HepG2 (cell line): ENCODE measurements around the gene TCF12. TPM values are rescaled to one million over a fixed set of nuclear protein-coding genes. Genes with fewer than 3 reads are reported as not detected.

Experiments used
- FOXJ3 ChIP-seq: sonication (generic); formaldehyde crosslinking; IDR thresholded peaks from 2 replicates; pipeline ENCODE4 v1.4.0; 2020; ENCODE audit warnings: missing genetic modification reagents, mild to moderate bottlenecking, borderline replicate concordance
- HOXA3 ChIP-seq: sonication (generic); formaldehyde crosslinking; IDR thresholded peaks from 2 replicates; pipeline ENCODE4 v1.5.0; 2020; ENCODE audit warnings: missing genetic modification reagents
- NCOA1 ChIP-seq: sonication (generic); formaldehyde crosslinking; IDR thresholded peaks from 2 replicates; pipeline ENCODE4 v1.9.0; 2021; ENCODE audit warnings: missing genetic modification reagents
- NFIC ChIP-seq: IDR thresholded peaks from 2 replicates; pipeline ENCODE4 v1.6.1; 2012; ENCODE audit warnings: mild to moderate bottlenecking, low read length, inconsistent platforms
- NR2F6 ChIP-seq, 2 experiments: IDR thresholded peaks; 2 replicates each; pipeline ENCODE4 v1.6.1; 2016; ENCODE audit warnings: antibody characterized with exemption in 1 of 2, mild to moderate bottlenecking in 1 of 2
- POLR2AphosphoS2 ChIP-seq: IDR thresholded peaks from 2 replicates; pipeline ENCODE4 v1.6.1; 2011; ENCODE audit warnings: low read depth, low read length, improper control_type of control experiment
- RARA ChIP-seq: IDR thresholded peaks from 2 replicates; pipeline ENCODE4 v1.6.1; 2016; ENCODE audit warnings: missing genetic modification reagents, missing compliant biosample characterization
- RORA ChIP-seq: sonication (generic); formaldehyde crosslinking; IDR thresholded peaks from 2 replicates; pipeline ENCODE4 v1.5.0; 2020; ENCODE audit warnings: mild to moderate bottlenecking, missing genetic modification reagents, moderate library complexity
- TMF1 ChIP-seq: sonication (generic); formaldehyde crosslinking; IDR thresholded peaks from 2 replicates; pipeline ENCODE4 v1.8.1; 2022; ENCODE audit warnings: low read depth, missing genetic modification reagents
- TOE1 ChIP-seq: sonication (generic); formaldehyde crosslinking; IDR thresholded peaks from 2 replicates; pipeline ENCODE4 v1.4.0; 2020; ENCODE audit warnings: mild to moderate bottlenecking, missing genetic modification reagents
- YEATS4 ChIP-seq: sonication (generic); formaldehyde crosslinking; IDR thresholded peaks from 2 replicates; pipeline ENCODE4 v1.4.0; 2020; ENCODE audit warnings: missing genetic modification reagents, borderline replicate concordance
- ZBTB3 ChIP-seq: sonication (generic); formaldehyde crosslinking; IDR thresholded peaks from 2 replicates; pipeline ENCODE4 v1.4.0; 2020; ENCODE audit warnings: low read depth, mild to moderate bottlenecking, moderate library complexity, missing genetic modification reagents, borderline replicate concordance
- ZBTB7B ChIP-seq: sonication (generic); formaldehyde crosslinking; IDR thresholded peaks from 2 replicates; pipeline ENCODE4 v1.4.0; 2020; ENCODE audit warnings: missing genetic modification reagents
- ZFP1 ChIP-seq: IDR thresholded peaks from 2 replicates; pipeline ENCODE4 v1.6.1; 2016
- ZNF20 ChIP-seq: sonication (generic); formaldehyde crosslinking; IDR thresholded peaks from 2 replicates; pipeline ENCODE4 v1.4.0; 2020; ENCODE audit warnings: mild to moderate bottlenecking, moderate library complexity, missing genetic modification reagents
- ZNF3 ChIP-seq: IDR thresholded peaks from 2 replicates; pipeline ENCODE4 v1.7.0; 2017; ENCODE audit warnings: inconsistent platforms
- ZNF432 ChIP-seq: sonication (generic); formaldehyde crosslinking; IDR thresholded peaks from 2 replicates; pipeline ENCODE4 v1.5.0; 2020; ENCODE audit warnings: missing genetic modification reagents, mild to moderate bottlenecking, borderline replicate concordance
- polyA plus RNA-seq, 8 experiments: library from polyadenylated mRNA; depleted of rRNA in 3 of 8; stranded (reverse) in 7 of 8; unstranded in 1 of 8; fragments of >200 nt; fragmentation: Illumina TruSeq in 4 of 8; extraction: Trizol in 4 of 8; gene quantifications; 2 replicates each; pipeline versions ENCODE4 v1.2.1 to v1.2.3, GENCODE V29; 2011 to 2016; ENCODE audit warnings: low read depth in 4 of 8, missing spikeins in 1 of 8, mixed read lengths in 1 of 8; ENCODE audit not compliant: insufficient read depth in 1 of 8
- total RNA-seq, 5 experiments: library from RNA; depleted of rRNA; stranded (reverse); fragments of >200 nt; fragmentation: Illumina TruSeq; extraction: Trizol; gene quantifications; 2 replicates each; pipeline ENCODE4 v1.2.3, GENCODE V29; 2016; ENCODE audit warnings: low read depth in 1 of 5
- TF ChIP-seq, protein P1 (sequence below): sonication (generic); formaldehyde crosslinking; IDR thresholded peaks from 2 replicates; pipeline ENCODE4 v1.8.0; 2022; ENCODE audit warnings: mild to moderate bottlenecking, missing genetic modification reagents
- TF ChIP-seq, protein P2 (sequence below): sonication (generic); formaldehyde crosslinking; conservative IDR thresholded peaks from 2 replicates; pipeline ENCODE4 v1.8.0; 2022; ENCODE audit warnings: low read depth, missing genetic modification reagents
- TF ChIP-seq, protein P3 (sequence below): sonication (generic); formaldehyde crosslinking; IDR thresholded peaks from 2 replicates; pipeline ENCODE4 v1.4.0; 2020; ENCODE audit warnings: mild to moderate bottlenecking, missing genetic modification reagents
- TF ChIP-seq, protein P4 (sequence below): sonication (generic); formaldehyde crosslinking; IDR thresholded peaks from 2 replicates; pipeline ENCODE4 v1.4.0; 2020; ENCODE audit warnings: missing genetic modification reagents
- TF ChIP-seq, protein P5 (sequence below): sonication (generic); formaldehyde crosslinking; IDR thresholded peaks from 2 replicates; pipeline ENCODE4 v1.4.0; 2020; ENCODE audit warnings: mild to moderate bottlenecking, missing genetic modification reagents

TCF12 gene
- total and polyA plus RNA-seq, 2 of the 13 experiments (the other 11 are each of a cell fraction or from before 2014, with no cell fraction given), result 48.6 to 51.1 TPM

DNA sequence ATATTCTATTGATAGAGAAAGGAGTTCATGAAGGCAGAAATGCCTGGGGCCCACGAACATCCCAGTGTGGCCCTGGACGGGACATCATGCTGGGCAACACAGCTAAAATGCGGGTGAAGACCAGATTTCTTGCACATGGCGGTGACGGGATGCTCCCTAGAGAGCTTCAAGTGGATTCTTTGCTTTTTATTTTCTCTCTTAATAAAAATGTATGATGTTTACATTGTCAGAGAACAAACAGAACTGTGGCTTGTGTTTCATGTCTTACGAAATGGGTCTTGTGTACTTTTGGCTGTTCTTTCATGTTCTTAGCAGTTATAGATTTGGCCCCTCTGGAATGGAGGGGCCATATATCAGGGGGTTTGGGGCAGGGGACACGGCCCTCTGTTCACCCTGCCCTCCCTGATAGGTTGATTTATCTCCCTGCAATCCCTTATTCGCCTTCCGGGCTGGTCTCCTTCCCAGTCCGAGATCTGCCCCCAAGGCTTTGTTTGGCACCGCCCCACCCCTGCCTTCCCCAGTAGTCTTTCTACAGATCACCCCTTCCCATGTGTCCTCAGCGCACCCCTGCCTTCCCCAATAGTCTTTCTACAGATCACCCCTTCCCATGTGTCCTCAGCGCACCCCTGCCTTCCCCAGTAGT is 389.2 kb downstream of the TCF12 start (continued):
- TF ChIP-seq, protein P1, sequence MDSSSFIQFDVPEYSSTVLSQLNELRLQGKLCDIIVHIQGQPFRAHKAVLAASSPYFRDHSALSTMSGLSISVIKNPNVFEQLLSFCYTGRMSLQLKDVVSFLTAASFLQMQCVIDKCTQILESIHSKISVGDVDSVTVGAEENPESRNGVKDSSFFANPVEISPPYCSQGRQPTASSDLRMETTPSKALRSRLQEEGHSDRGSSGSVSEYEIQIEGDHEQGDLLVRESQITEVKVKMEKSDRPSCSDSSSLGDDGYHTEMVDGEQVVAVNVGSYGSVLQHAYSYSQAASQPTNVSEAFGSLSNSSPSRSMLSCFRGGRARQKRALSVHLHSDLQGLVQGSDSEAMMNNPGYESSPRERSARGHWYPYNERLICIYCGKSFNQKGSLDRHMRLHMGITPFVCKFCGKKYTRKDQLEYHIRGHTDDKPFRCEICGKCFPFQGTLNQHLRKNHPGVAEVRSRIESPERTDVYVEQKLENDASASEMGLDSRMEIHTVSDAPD (CRISPR knock-in tag), result no peak
- TF ChIP-seq ZFP1 (CRISPR knock-in tag) (no peak), ZBTB7B (CRISPR knock-in tag) (0 out of 2 replicates have a peak, but pooled peaks have one; percentile 33), RORA (CRISPR knock-in tag) (no peak), RARA (CRISPR knock-in tag) (peak; percentile 47; the same call in 1 of the 2 replicates), ZNF20 (CRISPR knock-in tag) (no peak), NFIC (no peak), HOXA3 (no peak), ZNF432 (CRISPR knock-in tag) (no peak), YEATS4 (no peak), ZNF3 (CRISPR knock-in tag) (no peak), TOE1 (no peak), NR2F6 (IDR thresholded peaks at IDR 0.05) (peak; percentile 50), NR2F6 (CRISPR knock-in tag; IDR thresholded peaks at IDR 0.05) (peak; percentile 27; the same call in 1 of the 2 replicates), ZBTB3 (CRISPR knock-in tag) (no peak), POLR2AphosphoS2 (no peak), TMF1 (CRISPR knock-in tag) (no peak), FOXJ3 (CRISPR knock-in tag) (peak; percentile 21; the same call in 1 of the 2 replicates), NCOA1 (no peak)
- TF ChIP-seq, protein P2, sequence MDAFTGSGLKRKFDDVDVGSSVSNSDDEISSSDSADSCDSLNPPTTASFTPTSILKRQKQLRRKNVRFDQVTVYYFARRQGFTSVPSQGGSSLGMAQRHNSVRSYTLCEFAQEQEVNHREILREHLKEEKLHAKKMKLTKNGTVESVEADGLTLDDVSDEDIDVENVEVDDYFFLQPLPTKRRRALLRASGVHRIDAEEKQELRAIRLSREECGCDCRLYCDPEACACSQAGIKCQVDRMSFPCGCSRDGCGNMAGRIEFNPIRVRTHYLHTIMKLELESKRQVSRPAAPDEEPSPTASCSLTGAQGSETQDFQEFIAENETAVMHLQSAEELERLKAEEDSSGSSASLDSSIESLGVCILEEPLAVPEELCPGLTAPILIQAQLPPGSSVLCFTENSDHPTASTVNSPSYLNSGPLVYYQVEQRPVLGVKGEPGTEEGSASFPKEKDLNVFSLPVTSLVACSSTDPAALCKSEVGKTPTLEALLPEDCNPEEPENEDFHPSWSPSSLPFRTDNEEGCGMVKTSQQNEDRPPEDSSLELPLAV (CRISPR knock-in tag), result no peak
- TF ChIP-seq, protein P3, sequence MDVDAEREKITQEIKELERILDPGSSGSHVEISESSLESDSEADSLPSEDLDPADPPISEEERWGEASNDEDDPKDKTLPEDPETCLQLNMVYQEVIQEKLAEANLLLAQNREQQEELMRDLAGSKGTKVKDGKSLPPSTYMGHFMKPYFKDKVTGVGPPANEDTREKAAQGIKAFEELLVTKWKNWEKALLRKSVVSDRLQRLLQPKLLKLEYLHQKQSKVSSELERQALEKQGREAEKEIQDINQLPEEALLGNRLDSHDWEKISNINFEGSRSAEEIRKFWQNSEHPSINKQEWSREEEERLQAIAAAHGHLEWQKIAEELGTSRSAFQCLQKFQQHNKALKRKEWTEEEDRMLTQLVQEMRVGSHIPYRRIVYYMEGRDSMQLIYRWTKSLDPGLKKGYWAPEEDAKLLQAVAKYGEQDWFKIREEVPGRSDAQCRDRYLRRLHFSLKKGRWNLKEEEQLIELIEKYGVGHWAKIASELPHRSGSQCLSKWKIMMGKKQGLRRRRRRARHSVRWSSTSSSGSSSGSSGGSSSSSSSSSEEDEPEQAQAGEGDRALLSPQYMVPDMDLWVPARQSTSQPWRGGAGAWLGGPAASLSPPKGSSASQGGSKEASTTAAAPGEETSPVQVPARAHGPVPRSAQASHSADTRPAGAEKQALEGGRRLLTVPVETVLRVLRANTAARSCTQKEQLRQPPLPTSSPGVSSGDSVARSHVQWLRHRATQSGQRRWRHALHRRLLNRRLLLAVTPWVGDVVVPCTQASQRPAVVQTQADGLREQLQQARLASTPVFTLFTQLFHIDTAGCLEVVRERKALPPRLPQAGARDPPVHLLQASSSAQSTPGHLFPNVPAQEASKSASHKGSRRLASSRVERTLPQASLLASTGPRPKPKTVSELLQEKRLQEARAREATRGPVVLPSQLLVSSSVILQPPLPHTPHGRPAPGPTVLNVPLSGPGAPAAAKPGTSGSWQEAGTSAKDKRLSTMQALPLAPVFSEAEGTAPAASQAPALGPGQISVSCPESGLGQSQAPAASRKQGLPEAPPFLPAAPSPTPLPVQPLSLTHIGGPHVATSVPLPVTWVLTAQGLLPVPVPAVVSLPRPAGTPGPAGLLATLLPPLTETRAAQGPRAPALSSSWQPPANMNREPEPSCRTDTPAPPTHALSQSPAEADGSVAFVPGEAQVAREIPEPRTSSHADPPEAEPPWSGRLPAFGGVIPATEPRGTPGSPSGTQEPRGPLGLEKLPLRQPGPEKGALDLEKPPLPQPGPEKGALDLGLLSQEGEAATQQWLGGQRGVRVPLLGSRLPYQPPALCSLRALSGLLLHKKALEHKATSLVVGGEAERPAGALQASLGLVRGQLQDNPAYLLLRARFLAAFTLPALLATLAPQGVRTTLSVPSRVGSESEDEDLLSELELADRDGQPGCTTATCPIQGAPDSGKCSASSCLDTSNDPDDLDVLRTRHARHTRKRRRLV (CRISPR knock-in tag), result no peak
- TF ChIP-seq, protein P4, sequence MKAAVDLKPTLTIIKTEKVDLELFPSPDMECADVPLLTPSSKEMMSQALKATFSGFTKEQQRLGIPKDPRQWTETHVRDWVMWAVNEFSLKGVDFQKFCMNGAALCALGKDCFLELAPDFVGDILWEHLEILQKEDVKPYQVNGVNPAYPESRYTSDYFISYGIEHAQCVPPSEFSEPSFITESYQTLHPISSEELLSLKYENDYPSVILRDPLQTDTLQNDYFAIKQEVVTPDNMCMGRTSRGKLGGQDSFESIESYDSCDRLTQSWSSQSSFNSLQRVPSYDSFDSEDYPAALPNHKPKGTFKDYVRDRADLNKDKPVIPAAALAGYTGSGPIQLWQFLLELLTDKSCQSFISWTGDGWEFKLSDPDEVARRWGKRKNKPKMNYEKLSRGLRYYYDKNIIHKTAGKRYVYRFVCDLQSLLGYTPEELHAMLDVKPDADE (CRISPR knock-in tag), result no peak
- TF ChIP-seq, protein P5, sequence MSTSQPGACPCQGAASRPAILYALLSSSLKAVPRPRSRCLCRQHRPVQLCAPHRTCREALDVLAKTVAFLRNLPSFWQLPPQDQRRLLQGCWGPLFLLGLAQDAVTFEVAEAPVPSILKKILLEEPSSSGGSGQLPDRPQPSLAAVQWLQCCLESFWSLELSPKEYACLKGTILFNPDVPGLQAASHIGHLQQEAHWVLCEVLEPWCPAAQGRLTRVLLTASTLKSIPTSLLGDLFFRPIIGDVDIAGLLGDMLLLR (CRISPR knock-in tag), result no peak
